H1 (cell line): Measurements from ENCODE around the gene TAF9.

Experiments used
- EP300 ChIP-seq, 2 experiments: IDR thresholded peaks; 1 replicate in 1 of 2; 2 replicates in 1 of 2; pipeline ENCODE4 v1.6.1; 2011 to 2012; ENCODE audit warnings: low read depth in 2 of 2, low read length in 2 of 2, mild to moderate bottlenecking in 2 of 2, borderline replicate concordance in 1 of 2, inconsistent platforms in 1 of 2, moderate library complexity in 1 of 2
- EZH2 ChIP-seq: fragments of 200-600 bp; sonication (generic); IDR thresholded peaks from 2 replicates; pipeline ENCODE4 v1.7.1; 2012; ENCODE audit warnings: low read depth, mild to moderate bottlenecking, moderate library complexity, low read length, inconsistent platforms; ENCODE audit not compliant: severe bottlenecking
- POLR2A ChIP-seq, 2 experiments: IDR thresholded peaks; 1 replicate in 1 of 2; 2 replicates in 1 of 2; pipeline ENCODE4 v1.6.1; 2011; ENCODE audit warnings: low read depth in 2 of 2, low read length in 2 of 2, mild to moderate bottlenecking in 2 of 2; ENCODE audit errors: control extremely low read depth in 1 of 2
- TF ChIP-seq, protein P1 (sequence below): IDR thresholded peaks from 2 replicates; pipeline ENCODE4 v1.6.1; 2011; ENCODE audit warnings: low read length, improper control_type of control experiment

- TF ChIP-seq EP300 (IDR thresholded peaks at IDR 0.05; ENCODE audit: borderline replicate concordance in 1 of 2, low read depth in 2 of 2, low read length in 2 of 2) (no peak), EZH2 (no peak), POLR2A (IDR thresholded peaks at IDR 0.05; ENCODE audit: control extremely low read depth in 1 of 2, low read depth in 2 of 2, low read length in 2 of 2) (no peak)
- TF ChIP-seq, protein P1, sequence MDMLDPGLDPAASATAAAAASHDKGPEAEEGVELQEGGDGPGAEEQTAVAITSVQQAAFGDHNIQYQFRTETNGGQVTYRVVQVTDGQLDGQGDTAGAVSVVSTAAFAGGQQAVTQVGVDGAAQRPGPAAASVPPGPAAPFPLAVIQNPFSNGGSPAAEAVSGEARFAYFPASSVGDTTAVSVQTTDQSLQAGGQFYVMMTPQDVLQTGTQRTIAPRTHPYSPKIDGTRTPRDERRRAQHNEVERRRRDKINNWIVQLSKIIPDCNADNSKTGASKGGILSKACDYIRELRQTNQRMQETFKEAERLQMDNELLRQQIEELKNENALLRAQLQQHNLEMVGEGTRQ = no peak
These were observed 39.3 kb downstream of the TAF9 start for GRCh38 chr5:69329905-69330489.
